ENCODE data around the gene CALD1.

CALD1 gene

GRCh38 chr7:134826105-134826504 lies 46.7 kb downstream of the CALD1 start:
- no peak for DNase-seq (ENCODE audit: low read depth in 2 of 2)

- DNase-seq (ENCODE audit: low read depth in 2 of 2): no peak
Observed at GRCh38 chr7:134827436-134827835, 48.0 kb downstream of the CALD1 start.

GRCh38 chr7:134827889-134828288 lies 48.5 kb downstream of the CALD1 start:
- DNase-seq (ENCODE audit: low read depth in 2 of 2): no peak

- DNase-seq (ENCODE audit: low read depth in 2 of 2): no peak
Observed at GRCh38 chr7:134828361-134828760, 48.9 kb downstream of the CALD1 start.

DNA sequence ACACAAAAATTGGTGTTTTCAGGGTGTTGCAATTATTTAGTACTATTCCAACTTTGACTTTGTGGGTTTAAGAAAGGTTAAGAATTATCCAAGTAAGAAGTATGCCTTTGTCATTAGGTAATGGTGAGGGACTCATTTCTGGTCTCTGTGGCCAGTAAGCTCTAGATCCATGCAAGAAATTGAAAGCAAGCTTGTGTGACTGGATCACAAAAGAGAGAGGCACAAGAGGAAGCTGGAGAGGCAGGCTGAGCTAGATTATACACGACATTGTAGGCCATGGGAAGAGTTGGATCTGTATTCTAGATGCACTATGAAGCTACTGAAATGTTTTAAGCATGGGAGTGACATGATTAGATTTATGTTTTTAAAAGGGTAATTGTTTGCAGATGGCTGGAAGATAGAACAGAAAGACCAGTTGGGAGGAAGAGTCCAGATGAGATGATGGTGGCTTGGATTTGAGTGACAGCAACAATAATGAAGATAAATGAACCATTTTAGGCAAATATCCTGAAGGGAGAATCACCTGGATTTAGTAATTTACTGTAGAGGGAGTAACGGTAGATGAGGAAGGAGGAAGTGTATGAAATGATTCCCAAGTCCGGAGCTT lies 50.0 kb downstream of the CALD1 start:
- no peak for DNase-seq (ENCODE audit: low read depth in 2 of 2)

DNA sequence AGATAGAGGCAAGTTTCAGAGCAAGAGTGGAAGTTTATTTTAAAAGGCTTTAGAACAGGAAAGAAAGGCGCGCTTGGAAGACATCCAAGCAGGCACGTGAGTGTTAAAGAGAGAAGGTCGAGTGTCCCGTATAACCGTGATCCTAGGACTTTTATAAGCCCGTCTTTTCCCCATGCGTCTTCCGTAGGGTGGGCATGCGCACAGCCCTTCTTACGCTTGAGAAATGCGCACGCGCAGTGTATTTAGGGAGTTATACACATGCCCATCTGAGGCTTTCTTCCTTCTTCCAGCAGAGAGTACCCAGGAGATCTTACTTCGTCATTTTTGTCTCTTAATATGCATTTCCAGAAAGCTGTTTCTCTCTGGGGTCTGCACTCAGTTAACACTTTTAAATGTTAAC lies 52.4 kb downstream of the CALD1 start:
- DNase-seq (ENCODE audit: low read depth in 2 of 2): no peak

- no peak for DNase-seq (ENCODE audit: low read depth in 2 of 2)
Observed at GRCh38 chr7:134832367-134832766, 52.9 kb downstream of the CALD1 start.

DNA sequence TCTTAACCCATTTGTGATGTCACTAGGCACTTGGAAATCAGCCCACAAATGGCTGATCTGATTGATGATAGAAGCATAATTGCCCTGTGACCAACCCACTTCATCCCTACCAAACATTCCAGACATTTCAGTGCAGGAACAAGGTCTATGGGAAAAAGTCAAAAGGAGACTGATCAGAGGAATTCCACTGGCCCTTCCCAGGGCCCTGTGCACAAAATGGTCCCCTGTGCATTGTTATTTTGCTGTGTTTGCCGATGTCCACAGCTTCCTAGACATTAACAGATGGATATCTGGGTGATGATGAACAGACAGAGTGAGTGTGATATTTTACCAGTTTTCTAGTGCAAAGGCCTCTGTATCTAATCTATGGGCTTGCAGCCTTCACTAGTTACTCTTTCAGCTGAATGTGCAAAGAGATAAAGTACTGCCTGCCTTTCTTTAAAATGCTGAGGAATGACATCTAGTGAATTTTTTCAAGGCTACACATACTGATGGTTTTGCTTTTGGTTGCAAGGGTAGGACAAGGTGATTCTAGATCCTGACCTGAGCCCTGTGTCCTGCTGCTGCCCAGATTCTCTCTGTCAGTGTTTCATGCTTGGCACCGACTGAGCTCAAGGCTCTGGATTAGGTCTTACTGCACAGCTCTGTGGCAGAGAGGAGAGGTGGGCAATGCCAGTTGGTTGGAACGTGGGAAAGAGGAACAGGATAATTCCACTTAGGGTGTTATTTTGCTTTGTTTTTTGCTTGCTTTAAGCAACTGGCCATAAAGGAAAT lies 55.4 kb downstream of the CALD1 start:
- DNase-seq (ENCODE audit: low read depth in 2 of 2): no peak

- DNase-seq (ENCODE audit: low read depth in 2 of 2): no peak
Observed at GRCh38 chr7:134835463-134835823, 56.0 kb downstream of the CALD1 start.

DNA sequence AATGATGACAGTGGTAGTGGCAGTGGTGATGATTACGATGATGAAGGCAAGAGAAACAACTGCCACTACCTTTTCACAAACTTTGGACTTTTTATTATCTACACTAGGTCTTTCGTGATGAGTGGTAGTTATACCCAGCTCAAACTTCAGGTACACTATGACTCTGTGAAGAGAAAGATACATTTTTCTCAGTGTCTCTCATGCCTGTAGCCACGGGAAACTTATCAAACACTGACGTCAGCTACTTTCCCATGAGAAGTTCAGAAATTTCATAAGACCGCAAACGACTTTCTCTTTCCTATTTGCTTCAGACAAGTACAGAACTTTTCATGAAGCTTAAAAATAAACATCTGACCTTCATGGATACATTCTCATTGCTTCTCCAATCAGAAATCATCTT lies 57.0 kb downstream of the CALD1 start:
- DNase-seq (ENCODE audit: low read depth in 2 of 2): no peak

- DNase-seq (ENCODE audit: low read depth in 2 of 2): no peak
Observed at GRCh38 chr7:134839298-134839697, 59.9 kb downstream of the CALD1 start.

- DNase-seq (ENCODE audit: low read depth in 2 of 2): no peak
Observed at GRCh38 chr7:134842062-134842461, 62.6 kb downstream of the CALD1 start.

DNA sequence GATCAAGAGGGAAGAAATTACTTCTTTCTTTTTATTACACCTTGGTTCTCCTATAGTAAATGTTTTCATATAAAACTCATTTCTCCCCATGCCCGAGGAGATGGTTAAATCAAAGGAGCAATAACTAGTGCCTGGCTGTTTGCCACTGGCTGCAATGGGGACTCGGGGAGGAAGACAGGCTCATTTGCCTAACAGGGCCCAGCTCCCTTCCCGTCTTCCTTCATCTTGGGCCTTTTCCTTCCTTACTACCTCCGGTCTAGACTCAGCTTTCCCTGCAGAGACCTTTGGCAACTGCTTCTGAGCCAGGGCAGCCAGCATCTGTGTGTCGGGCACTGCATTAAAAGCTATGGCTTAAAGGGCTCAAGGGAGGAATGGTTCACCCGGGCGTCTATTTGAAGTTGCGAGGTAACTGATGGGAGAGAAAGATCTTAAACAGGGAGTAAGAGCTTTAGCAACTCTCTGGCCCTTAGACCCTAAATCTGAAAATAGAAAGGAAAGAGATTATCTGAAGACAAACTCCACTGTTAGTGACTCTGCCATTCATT lies 63.5 kb downstream of the CALD1 start:
- no peak for DNase-seq (ENCODE audit: low read depth in 2 of 2)

GRCh38 chr7:134844200-134844599 lies 64.8 kb downstream of the CALD1 start:
- DNase-seq (ENCODE audit: low read depth in 2 of 2): no peak

- no peak for DNase-seq (ENCODE audit: low read depth in 2 of 2)
Observed at GRCh38 chr7:134845461-134845860, 66.0 kb downstream of the CALD1 start.

DNA sequence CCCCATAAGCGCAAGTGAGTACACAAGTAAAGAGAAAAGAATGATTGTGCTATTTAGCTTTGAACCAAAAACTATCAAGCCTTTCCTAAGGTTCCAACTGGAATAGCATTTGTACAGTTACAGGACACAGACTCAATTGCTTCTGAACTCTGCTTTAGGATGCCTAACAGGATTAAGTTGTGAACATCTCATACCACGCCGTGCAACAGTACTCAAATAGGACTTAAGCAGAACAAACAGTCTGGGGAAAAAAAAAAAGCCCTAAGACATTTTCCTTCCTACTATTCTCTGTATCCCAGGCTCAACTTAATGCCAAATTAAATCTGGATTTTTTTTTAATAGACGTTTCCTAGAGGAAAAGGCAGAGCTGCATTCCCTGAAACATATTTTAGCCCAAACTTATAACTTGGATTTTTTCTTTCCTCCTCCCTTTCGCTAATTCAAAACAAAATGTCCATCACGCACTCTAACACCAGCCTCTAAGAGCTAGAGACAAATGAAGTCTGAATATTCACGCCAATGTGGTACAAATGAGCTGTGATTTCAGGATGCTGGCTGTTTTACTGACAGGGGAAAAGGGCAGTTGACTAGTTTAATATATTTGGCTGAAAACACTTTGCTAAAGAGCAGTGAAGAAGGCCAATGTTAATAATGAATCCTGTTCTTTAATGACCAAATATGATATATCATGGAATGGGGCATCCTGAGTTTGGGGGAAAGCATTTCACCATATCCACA lies 68.6 kb downstream of the CALD1 start:
- no peak for DNase-seq (ENCODE audit: low read depth in 2 of 2)

GRCh38 chr7:134850066-134850465 lies 70.6 kb downstream of the CALD1 start:
- no peak for DNase-seq (ENCODE audit: low read depth in 2 of 2)

GRCh38 chr7:134851141-134851540 lies 71.7 kb downstream of the CALD1 start:
- DNase-seq (ENCODE audit: low read depth in 2 of 2): no peak

DNA sequence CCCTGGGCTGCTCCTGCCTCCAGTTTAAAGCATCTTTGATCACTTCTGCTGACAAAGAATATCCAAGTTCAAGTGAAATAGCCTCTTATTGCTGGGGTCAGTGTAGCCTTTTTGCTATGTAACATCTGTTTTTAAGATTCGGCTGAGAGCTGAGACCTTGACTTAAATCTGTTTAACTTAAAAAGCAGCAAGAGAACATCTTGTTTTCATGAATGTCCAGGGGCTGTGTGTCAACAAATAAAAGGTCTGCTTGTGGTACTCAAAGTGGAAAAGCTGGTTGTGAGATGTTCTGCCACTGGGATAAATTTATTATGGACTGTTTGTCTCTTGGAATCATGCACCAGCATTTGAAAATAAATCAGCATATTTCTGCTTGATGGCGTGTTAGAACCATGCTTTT lies 73.2 kb downstream of the CALD1 start:
- no peak for DNase-seq (ENCODE audit: low read depth in 2 of 2)

GRCh38 chr7:134854816-134855215 lies 75.4 kb downstream of the CALD1 start:
- DNase-seq (ENCODE audit: low read depth in 2 of 2): no peak

- no peak for DNase-seq (ENCODE audit: low read depth in 2 of 2)
Observed at GRCh38 chr7:134855442-134855841, 76.0 kb downstream of the CALD1 start.

DNA sequence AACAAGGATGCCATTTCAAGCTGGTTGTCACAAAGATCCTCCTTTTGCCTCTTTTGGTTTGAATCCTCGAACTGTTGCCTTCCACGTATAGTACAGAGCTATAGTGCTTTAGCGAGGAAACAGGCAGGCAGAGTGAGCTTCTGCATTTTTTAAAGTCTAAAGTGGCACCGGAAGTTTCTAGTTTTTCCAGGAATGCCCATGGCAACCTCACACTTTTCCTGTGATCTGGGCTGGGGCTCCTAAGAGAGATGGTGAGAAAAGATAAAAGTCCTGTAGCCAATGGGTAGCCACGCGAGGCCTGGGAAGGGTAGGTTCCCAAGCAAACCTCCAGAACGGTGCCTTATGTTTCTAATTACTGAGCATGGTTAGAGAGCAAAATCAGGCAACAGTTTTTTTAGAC lies 76.7 kb downstream of the CALD1 start:
- no peak for DNase-seq (ENCODE audit: low read depth in 2 of 2)

DNA sequence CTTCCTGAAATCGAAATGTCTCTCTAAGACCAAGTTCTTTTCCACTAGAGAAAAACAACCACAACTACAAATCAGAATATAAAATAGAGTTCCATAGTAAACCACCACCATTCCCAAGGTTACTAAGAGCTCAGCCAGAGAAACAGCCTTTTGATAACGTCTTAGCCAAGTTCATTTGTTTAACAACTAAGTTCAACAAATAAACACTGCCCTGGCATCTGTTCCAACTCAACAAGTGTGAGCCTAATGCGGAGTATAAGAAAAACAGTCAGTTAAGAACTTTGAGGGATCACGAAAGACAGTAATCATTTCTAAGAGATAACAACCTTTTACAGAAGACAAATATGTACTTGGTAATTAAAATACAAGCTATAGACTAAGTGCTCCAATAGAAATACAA lies 77.3 kb downstream of the CALD1 start:
- DNase-seq (ENCODE audit: low read depth in 2 of 2): no peak

All from stimulated activated CD4-positive, alpha-beta T cell treated with anti-CD3 and anti-CD28 coated beads, Interleukin-1b, Interleukin-23, amount 100 ng/mL, for 1 hour (primary cell).